Posterior cingulate gyrus (tissue), 11 donors: ENCODE results near the gene IQGAP1.
A peak's percentile ranks its signal among the peaks of the same experiment; 100 is the strongest.

Experiments used
- DNase-seq, 10 donors: peaks; one replicate each; pipeline versions ENCODE4 v3.0.0 to v3.0.0-alpha.2; 2020 to 2021; ENCODE audit warnings: mixed read lengths in 3 of 10
- intact Hi-C: fragments of 100-400 bp; cut with DNase I; formaldehyde crosslinking; loops from one replicate; pipeline ENCODE4 v1.15.1; 2023

The IQGAP1 gene

DNA sequence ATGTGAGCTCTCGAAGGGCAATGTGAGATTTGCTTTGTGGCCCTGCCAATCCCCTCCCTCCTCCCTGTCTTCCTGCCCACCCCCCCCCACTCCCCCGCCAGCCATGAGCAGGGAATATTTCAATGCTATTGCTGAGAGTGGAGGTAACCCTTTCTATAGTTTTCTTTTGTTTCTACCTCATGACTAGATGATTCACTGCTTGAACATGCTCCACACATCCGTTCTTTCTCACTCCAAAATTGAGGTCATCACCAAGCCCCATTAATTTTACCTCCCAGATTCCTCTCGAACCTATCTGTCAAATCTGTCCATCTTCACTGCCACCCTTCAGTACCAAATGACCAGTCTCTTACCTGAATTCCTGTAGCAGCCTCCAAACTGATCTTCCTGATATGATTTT lies 23.8 kb upstream of the IQGAP1 start:
- intact Hi-C loops: loop anchor here (5.0 kb wide), 1 partner anchor 42 kb away; no protein-coding TSS in a partner anchor

DNA sequence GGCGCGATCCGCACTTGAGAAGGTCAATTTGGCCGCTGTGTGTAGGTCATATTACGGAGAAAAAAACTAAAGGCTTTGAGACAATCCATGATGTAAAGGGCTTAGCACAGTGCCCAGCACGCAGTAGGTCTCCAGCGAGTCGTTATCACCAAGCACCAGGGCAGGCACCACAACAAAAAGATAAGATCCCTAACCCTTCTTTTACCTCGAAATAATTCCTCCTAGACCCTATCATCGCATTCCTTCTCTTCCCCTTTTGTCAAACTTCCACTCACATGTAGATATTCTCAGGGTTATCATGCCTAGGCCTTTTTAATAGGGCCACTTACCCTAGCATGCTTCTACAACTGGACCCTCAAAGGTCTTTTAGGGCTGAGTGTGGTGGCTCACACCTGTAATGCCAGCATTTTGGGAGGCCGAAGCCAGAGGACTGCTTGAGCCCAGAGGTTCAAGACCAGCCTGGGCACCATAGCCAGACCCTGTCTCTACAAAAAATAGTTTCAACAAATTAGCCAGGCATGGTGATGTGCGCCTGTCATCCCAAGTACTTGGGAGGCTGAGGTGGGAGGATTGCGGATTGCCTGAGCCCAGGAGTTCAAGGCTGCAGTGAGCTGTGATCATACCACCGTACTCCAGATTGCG lies 22.5 kb upstream of the IQGAP1 start:
- DNase-seq: peak in 1 of 10 donors; percentile 20
- intact Hi-C loops: no loop called here

More for the DNA sequence above, 23.8 kb upstream of the IQGAP1 start:
- no peak for DNase-seq

DNA sequence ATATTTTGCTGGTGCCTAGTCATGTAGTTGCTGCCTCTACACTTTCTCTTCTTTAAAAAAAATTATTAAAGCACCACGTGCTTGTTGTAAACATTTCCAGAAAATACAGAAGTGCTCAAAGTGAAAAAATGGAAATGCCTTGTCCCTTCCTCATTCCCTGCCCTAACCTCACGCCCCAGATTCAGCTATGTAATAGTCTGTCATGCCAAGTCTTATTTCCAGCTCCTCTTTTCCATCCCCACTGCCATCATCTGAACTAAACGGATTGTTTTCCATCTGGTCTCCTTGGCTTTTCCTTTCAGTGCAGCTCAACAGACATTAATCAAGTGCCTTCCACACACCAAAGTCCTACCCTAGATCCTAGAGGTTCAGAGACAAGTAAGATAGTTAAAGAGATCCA lies 20.5 kb upstream of the IQGAP1 start:
- intact Hi-C loops: no loop called here
- DNase-seq: no peak

DNA sequence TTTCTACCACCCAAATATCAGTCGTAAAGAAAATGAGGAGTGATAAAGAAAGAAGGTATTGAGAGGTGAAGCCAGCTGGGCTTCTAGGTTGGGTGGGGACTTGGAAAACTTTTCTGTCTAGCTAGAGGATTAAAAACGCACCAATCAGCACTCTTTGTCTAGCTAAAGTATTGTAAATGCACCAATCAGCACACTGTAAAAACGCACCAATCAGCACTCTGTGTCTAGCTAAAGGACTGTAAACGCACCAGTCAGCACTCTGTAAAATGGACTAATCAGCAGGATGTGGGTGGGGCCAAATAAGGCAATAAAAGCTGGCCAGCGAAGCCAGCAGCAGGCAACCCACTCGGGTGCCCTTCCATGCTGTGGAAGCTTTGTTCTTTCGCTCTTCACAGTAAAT lies 13.0 kb upstream of the IQGAP1 start:
- intact Hi-C loops: no loop called here
- DNase-seq: no peak

DNA sequence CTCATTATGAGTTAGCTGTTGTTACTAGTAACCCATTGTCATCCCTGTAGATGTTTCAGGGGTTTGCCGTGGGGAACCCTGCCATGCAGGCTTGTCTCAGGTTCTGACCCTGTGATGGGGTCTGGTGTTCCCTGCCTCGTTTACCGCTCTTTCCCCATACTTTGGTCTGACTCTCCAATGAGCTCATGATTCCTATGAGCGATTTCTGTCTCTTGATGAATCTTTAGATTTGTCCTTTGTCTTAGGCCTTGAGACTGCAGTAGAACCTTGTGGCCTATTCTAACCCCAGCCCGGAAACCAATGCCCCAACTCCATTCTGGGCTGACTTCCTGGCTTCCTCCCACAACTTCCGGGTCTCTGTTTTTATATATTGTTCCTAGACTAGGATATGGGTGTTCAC lies 11.3 kb upstream of the IQGAP1 start:
- intact Hi-C loops: no loop called here
- DNase-seq: no peak

DNA sequence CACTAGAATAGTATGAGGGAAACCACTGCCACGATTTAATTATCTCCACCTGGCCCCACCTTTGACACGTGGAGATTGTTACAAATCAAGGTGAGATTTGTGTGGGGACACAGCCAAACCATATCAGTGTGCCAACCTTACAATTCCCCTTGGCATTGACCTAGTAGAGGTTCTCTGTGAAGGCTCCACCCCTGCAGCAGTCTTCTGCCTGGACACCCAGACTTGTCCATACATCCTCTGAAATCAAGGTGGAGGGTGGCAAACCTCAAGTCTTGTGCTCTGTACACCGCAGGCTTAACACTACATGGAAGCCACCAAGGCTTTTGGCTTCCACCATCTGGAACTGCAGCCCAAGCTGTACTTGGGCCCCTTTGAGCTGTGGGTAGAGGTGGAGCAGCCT lies 8.8 kb upstream of the IQGAP1 start:
- intact Hi-C loops: no loop called here
- no peak for DNase-seq

DNA sequence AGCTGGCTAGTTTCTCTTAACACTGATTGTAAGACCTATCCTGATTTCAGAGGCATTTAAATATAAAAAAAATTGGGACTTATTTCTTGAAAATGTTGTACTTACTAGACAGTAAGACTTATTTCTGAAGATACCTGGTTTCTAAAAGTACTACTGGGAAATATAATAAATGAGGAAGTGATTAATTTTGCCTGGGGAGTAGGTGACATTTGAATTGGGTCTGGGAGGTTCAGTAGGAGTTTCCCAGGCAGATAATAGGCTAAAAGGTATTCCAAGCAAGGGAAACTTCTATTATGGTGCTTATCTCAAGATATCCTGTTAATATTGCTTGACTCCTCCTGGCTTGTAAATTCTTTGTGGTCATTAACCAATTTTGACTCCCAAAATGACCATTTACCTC lies 6.5 kb upstream of the IQGAP1 start:
- intact Hi-C loops: no loop called here
- no peak for DNase-seq

DNA sequence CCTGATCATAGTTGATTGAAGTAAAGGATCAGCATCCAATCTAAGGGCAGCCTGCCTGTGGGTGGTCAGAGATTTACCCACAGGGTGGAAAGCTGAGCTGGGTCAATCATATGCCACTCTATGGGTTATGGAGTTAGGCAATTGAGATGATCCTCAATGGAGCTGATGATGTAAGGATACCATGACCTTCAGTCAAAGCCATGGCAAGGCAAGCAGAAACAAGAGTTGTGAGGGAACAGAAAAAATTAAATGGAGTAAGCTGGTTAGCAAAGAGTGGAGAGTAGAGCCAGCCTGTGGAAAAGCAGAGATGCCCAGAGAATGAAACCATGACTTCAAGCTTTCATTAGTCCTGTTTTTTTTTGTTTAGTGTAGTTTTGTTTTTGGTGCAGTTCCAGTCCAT lies 5.7 kb upstream of the IQGAP1 start:
- intact Hi-C loops: no loop called here

DNA sequence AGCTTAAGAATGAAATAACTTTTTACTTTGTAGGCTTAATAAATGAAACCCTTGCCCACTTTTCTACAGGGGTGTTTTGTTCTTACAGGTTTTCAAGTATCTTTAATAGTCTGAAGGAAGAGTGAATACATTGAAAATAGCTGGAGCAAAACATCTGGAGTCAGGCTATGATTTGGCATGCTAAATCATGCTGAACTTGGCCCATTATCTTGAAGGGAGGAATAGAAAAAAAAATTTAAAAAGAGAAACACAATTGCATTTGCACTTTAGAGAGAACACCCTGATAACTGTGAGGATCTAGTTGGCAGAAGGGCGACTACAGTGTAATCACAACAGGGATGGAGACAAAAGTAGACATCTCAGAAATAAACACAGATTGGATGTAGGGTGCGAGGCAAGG lies 1.8 kb upstream of the IQGAP1 start:
- no peak for DNase-seq
- intact Hi-C loops: loop anchor here (2.0 to 5.0 kb wide), 2 partner anchors 34 to 73 kb away; partner anchors contain the start of gene ZNF774

More for the DNA sequence above, 5.7 kb upstream of the IQGAP1 start:
- DNase-seq: no peak

DNA sequence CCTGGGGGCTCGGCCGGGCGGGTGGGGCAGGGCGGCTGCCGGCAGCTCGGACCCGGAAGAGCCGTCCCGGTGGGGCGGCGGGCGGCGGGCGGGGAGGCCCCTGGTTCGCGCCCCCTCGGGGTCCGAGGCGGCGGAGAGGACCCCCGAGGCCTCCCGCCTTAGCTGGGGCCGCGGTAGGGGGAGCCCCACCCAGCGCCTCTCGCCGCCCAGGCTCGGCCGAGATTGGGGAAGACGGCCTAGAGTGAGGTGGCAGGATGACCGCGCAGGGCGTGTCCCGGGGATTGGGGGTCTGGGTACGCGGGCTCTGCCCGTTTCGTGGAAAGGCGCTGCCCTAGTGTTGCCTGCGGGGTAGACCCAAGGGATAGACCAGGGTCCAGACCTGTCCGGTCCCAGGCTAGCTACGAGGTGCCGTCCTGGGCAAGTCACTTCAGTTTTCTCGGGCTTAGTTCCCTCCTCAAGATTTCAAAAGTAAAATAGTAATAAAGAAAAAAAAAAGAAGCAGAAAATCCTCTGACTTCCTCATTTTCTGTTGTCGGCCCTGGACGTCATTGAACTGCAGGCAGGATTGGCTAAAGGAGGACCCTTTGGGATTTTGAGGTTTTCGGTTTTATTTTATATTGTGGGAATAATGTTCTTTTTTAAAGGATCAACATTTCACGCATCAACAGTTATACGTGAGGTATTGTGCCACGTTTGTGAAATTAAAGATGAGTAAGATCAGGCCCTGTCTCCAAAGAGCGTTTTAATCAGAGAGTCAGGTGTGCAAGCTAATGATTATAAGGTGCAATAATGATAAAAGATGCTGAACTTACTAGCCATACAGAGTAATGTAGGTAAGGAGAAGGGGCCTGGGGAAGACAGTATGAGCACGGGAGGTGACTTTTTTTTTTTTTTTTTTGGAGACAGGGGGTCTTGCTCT lies 679 bp downstream of the IQGAP1 start:
- intact Hi-C loops: loop anchor here (5.0 kb wide), 1 partner anchor 36 kb away; the partner anchor contains the start of gene ZNF774
- peak in 8 of 10 donors; percentile 27 to 91 (median 45) for DNase-seq

DNA sequence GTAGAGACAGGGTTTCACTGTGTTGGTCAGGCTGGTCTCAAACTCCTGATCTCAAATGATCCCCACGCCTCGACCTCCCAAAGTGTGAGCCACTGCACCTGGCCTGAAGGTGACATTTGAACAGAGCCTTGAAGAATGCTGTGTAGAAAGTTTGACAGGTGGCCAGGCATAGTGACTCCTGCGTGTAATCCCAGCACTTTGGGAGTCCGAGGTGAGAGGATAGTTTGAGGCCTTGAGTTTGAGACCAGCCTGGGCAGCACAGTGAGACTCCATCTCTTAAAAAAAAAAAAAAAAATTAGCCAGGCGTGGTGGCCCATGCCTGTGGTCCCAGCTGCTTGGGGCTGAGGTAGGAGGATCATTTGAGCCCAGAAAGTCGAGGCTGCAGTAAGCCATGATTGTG lies 1.5 kb downstream of the IQGAP1 start:
- no peak for DNase-seq
- intact Hi-C loops: loop anchor here (5.0 kb wide), 1 partner anchor 37 kb away; the partner anchor contains the start of gene ZNF774

DNA sequence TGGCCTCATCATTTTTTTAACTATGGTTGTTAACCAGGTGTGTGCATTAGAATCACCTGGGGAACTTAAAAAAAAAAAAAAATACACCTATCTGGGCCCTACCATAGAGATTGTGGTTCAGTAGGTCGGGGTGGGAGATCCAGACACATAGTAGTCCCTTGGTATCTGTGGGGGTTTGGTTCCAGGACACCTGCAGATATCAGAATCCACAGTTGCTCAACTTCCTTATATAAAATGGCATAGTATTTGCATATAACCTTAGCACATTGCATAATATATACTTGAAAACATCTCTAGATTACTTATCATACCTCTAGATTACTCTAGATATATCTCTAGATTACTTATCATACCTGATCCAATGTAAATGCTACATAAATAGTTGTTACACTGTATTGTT lies 5.0 kb downstream of the IQGAP1 start:
- DNase-seq: no peak
- intact Hi-C loops: no loop called here

DNA sequence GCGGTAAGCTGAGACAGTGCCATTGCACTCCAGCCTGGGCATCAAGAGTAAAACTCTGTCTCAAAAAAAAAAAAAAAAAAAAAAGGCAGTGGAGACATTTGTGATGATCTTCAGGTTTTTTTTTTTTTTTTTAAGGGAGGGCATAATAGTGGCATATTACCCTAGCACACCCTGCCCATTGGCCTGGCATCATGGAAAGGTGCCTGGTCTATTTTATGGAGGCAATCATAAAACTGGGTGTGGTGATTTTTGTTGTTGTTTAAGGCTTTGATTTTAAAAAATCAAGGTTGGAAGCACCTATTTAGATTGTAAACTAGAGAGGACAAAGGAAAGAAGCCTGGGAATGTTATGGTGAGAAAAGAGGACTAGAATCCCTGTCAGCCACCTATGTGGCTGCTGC lies 6.0 kb downstream of the IQGAP1 start:
- no peak for DNase-seq
- intact Hi-C loops: no loop called here

DNA sequence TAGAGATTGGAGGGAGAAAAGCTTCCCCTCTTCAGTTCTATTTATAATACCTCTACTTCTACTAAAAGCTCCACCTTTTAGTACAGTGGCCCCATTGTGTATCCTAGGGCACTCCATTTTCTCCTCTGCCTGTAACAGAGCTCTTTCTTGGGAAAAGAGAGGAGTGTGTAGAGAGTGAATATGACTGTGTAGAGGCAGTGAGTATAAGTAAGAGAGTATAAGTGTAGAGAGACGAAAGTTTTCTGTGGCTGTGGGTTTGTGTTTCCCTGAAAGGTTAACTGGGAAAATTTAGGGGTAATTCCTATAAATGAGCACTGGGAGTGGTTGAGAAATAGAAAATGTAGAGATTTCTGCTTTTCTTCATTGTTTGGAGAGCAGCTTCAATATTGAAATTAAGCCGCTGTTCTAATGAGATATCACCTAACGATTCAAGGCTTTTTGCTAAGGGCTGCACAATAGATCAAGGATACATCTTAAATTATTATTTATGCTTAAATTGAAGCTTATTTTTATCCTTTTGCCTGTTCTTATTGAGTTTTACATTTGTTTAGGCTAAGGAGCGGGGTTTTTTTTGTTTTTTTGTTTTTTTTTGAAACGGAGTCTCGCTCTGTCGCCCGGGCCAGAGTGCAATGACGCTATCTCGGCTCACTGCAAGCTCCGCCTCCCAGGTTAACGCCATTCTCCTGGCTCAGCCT lies 6.9 kb downstream of the IQGAP1 start:
- intact Hi-C loops: no loop called here
- DNase-seq: no peak

DNA sequence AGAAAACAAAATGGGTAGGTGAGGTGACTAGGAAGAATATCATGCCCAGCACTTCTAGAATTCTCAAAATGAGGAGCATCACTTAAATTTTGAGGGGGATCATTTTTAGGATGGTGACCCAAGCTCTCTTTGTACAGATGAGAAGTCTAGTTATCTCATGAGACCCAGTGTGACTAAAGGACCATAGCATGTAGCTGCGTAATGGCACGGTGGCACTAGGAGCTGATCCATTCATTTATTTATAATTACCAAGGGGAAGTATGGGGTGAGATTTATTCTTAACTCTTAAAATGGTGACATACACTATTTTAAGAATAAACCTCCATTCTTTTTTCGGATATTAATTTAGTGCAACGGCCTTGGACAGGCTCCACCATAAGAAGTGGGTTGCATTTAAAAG lies 8.3 kb downstream of the IQGAP1 start:
- DNase-seq: no peak
- intact Hi-C loops: no loop called here

DNA sequence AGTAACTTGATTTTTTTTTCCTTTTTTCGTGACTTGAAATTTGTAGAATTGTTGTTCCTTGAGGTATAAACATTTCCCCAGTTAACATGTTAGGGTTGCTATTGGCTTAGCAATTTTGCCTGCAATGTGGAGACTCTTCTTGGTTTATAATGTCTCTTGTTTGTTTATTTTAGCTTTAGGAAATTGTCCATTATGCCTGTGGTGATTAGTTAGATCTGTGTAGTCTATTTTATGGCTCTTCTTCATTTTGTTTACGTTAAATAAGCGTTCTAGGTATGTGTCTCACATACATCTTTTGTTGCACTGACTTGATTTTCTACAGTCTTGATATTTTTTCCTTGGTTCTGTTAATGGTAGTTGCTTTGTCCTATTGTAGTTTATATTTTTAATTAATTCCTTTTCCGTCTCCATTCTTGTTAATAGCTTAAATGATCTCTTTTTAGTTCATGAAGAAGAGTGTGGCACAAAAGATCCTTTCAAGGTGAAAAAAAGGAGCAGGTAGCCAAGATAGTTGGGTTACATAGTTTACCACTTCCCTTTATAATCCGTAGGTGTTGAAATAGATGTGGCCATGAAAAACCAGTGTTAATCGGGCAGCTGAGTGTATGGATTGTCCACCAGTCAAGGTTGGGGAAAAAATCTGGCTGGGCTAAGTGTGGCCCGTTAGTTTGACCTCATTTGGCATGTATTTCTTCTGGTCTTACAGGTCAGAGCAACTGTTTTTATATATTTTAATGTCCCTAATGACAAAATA lies 12.1 kb downstream of the IQGAP1 start:
- intact Hi-C loops: no loop called here
- no peak for DNase-seq

DNA sequence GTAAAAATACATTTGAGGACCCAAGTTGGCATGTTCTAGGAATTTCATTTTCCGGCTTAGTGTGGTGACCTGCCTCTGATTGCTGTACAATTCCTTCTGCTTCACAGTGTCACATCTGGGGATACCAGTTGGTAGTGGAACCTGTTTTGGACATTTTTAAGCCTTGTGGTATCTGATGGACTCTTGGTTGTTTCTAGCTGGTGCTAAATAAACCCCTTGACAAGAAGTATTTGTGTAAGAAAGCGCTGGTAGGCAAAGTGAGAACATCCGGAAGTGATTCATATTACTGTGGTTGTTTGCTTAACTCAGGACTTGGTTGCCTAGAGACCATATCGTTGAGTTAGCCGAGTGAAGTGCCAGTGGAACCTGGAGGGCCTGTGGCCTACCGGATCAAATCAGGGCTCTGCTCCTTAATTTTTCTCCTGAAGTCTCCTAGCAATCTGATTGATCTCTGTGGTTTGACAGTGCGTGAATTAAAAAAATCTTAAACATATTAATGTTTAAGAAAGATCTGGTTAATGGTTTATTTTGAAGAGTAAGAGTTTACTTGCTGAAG lies 12.8 kb downstream of the IQGAP1 start:
- intact Hi-C loops: no loop called here
- DNase-seq: no peak

DNA sequence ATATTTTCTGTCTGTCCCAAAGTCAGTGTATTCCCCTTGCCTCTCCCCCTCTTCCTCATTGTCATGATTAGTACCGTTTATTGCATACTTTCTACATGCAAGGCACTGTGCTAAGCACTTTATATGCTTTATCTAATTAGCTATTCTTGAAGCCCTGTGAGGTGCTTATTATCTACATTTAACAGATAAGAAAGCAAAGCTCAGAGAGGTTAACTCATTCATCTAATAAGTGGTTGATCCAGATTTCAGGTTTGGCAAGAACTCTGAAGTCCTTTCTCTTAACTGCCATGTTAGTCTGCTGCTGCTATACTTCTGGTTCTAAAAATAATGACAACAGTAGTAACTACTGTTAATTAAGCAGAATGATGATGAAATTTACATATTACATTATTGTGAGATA lies 13.5 kb downstream of the IQGAP1 start:
- no peak for DNase-seq
- intact Hi-C loops: no loop called here

DNA sequence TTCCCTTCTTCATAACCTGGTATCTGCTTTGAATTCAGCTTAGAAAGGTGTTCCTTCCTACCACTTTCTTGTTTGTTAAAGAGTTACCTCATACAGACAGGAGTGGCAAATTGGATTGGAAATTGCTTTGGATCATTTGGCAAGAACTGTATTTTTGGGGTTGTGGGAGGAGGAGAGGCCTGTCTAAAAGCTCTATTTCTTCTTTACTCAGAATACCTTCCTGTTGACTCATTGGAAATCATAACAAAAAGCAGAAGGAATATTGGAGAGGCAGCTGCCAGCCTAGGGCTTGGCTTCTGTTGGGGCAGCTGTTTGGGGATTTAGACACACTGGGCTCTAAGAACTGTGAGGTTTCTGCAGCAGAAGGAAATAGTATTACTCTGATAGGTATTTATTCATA lies 14.2 kb downstream of the IQGAP1 start:
- intact Hi-C loops: no loop called here
- DNase-seq: no peak

DNA sequence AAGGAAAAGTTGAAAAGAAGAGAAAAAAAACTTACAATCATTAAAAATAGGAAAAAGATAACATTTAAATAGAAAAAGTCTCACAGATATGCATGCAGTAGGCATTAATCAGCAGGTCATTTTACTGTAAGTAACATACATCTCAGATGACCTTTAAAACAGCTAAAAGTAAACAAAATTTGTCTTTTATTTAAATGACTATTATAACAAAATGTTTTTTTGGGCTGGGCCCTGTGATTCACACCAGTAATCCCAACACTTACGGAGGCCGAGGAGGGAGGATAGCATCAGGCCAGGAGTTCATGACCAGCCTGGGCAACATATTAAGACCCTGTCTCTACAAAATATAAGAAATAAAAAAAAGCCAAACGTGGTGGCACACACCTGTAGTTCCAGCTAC lies 14.7 kb downstream of the IQGAP1 start:
- intact Hi-C loops: no loop called here
- DNase-seq: no peak
